HG02870 (cell line): ENCODE measurements around the gene TM4SF4.

ENCODE experiments used
- ATAC-seq: cut with Tn5 transposase; IDR thresholded peaks from one replicate; pipeline ENCODE4 v1.9.1; 2021; ENCODE audit warnings: mild to moderate bottlenecking, moderate library complexity; ENCODE audit not compliant: unreplicated experiment

The TM4SF4 gene

DNA sequence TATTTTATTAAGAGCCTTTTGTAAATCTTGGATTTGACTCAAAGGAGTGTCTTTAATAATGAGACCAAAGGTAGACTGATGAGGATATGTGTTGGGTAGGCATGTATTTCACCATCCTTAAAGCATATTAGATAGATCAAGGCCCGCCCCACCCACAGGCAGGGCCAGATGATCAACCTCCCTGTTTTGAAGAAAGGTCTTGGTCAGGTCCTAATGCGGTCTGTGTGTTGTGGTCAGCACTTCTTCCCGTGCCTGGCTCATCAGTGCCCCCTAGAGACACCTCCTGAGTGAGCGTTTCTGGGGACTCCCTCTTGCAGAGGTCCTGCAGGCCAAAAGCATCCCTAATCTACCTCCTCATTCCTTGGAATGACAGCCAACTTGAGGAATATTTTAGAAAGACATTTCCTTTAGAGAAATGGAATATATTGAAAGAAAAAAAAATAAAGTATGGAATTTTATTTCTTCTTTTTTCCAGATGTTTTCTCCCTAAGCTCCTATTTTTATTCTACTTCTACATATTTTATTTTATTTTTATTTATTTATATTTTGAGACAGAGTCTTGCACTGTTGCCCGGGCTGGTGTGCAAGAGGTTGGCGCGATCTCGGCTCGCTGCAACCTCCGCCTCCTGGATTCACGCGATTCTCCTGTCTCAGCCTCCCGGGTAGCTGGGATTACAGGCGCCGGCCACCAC is 6.0 kb downstream of the TM4SF4 start:
- peak; percentile 95 for ATAC-seq

DNA sequence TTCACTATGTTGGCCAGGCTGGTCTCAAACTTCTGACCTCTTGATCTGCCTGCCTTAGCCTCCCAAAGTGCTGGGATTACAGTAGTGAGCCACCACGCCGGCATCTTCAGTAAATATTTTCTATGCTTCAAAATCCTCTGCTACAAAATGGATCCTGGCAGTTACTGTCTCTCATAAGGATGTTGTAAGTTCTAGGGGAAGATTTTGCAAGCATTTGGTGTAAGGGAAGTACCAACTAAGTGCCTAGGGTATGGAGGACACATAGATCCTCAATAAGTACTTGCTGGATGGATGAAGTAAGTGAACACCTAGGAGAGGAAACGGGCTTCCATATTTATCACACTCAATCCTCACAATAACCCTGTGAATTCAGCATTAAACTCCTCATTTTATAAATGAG is 6.6 kb downstream of the TM4SF4 start:
- no peak for ATAC-seq

DNA sequence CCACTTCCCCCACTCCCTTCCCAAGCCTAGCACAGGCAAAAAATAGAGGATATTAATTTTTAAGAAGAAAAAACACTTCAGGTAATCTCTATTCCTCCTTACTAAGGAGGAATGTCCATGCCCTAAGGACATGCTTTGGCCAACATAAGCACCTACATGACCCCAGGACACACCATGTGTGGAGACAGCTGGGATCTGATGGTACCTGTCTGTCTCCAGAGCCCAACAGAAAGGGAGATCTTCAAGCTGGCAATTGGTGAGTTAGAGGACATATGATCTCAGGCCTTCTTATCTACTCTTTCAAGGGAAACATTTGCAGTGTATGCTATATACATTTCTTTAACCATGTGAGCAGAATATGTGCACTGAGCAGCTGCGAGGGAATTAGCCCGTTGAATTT is 7.0 kb downstream of the TM4SF4 start:
- ATAC-seq = no peak

DNA sequence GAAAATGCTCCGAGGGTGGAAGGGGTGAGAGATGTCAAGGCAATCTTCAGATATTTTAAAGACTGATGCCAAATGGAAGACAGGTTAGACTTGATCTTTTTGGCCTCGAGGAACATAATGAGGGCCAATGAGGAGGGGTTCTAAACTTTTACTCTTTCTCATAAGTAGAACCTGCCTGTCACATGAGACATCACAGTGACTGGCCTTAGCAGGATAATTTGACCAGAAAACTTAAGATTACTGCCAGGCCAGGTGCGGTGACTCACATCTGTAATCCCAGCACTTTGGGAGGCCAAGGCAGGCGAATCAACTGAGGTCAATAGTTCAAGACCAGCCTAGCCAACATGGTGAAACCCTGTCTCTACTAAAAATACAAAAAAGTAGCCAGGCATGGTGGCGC is 12.2 kb downstream of the TM4SF4 start:
- no peak for ATAC-seq

DNA sequence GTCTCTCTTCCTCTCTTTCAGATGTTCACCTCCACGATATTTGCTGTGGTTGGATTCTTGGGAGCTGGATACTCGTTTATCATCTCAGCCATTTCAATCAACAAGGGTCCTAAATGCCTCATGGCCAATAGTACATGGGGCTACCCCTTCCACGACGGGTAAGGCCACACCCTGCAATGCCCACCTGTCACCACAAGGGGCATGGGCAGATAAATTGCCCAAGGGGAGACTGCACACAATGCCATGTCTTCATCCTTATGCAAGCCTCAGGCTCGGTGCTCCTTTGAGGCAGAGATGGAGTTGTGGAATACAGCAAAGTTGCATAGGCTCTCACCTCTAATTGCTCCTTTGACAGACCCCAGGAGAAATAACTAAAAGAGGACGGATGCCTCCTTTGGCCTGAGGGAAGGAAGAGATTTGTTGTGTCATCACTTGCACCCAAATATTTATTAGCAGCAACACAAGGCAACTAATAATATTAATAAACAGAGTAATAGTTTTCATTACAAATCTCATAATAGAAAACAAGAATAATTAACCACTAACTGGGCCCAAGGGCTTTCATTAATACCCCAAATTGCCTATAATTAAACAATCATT is 13.2 kb downstream of the TM4SF4 start:
- ATAC-seq = no peak

DNA sequence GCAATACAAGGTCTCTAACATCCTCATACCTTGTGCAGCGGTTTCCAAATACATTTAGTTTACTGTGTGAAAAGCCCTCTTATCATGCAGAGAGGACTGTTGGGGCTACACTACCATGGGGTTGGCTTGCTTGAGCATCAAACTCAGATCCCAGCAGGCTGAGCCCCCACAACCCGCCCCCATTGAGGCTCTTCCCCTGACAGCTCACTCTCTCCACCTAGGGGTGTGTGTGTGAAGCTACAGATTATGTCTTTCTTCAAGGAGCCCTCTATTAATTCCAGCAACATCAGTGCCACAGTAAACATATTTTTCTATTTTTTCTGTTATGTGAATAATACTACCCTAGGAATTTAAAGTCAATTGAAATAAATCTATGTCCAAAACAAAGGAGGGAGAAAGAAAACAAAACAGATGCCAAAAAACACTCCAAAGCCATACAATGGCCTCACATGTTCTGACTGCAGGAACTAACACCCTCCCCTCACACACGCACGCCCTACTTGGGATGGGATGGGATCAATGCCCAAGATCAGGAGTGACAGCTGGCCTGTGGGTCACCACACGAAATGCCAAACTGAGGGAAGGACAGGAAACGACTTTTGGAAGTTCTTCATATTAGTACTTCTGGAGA is 14.7 kb downstream of the TM4SF4 start:
- no peak for ATAC-seq

DNA sequence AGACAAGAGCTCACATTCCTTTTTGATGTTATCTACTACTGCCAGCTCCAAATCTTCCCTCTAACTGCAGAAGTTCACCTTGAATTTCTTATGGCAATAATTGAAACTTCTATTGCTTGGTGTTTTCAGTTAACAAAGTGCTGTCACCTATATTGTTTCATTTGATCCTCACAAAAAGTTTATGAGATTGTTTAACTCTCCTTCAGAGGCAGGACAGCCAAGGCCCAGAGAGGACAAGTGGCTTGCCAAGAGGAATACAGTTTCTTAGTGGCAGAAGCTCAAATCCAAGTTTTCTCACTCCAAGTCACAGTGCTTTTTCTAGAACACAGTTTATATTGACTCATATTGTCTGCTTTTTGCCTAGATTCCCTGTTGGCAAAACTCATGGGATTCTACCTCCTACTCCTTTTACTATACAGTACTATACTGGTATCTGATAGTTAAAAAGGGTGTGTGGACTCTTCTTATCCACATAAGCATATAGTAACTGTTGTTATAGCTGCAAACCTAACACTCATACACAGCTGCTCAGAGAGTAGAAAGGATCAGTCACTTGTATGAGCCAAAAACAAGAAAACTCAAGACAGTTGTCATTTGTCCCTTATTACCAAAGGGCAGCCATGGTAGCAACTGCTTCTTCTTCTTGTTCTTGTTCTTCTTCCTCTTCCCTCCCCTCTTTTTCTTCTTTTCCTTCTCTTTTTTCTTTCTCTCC is 15.9 kb downstream of the TM4SF4 start:
- ATAC-seq = no peak

DNA sequence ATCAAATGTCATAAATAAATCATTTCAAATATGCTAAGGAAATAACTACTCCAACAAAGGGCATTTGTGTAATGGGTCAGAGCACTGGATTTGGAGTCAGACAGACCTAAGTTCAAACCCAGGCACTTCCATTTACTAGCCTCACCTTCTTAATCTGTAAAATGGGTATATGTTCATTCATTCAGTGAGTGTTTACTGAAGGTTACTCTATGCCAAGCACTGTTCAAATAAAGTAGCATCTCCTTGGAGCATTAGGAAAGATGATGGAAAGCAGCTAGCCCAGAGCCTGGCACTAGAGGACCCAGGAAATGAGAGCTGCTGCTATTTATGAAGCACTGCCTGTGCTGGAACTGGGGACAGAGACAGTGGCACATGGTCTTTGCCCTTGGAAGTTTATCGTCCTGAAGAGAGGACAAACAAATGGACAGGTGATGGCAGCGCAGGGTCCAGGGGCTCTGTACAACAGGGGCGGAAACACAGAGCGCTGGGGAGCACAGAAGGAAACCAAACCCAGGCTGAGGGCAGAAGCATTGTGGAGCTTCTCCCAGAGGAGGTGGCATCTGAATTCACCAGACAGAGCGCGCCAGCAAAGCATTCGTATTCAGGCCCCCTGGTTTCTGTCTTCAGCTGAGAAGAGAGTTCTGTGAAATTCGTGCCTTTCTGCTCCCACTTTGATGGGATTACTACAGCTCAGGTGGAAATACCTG is 19.0 kb downstream of the TM4SF4 start:
- ATAC-seq = no peak

DNA sequence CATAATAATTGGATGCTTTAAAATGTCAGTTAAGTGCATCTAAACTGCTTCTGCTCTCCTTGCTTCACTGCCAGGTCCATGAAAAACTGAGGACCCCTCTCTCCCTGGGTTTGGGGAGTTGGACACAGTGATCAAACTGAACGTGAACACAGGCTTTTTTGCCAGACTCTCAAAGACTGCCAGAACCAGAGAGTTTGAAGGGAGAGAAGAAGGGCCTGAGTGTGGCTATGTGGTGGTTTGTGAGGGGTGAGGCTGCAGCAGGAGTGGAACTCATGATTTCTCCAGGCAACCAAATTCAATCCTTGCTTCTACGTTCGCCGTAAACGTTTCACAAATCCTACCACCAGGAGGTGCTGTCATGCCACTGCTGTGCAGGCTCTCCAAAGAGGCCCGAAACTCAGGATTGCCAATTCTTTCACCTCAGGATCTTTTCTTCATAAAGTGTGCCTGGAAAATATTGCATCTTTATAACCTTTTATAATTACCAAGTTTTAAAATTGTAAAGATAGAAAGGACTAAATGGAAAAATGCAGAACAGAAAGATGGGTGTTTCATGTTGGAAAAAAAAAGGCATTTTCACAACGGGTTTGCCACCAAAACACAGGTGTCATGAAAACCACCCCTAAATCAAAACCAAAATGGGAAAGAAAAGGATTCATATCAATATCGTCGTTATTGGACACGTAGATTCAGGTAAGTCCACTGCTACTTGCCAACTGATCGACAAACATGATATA is 19.7 kb downstream of the TM4SF4 start:
- ATAC-seq = no peak

DNA sequence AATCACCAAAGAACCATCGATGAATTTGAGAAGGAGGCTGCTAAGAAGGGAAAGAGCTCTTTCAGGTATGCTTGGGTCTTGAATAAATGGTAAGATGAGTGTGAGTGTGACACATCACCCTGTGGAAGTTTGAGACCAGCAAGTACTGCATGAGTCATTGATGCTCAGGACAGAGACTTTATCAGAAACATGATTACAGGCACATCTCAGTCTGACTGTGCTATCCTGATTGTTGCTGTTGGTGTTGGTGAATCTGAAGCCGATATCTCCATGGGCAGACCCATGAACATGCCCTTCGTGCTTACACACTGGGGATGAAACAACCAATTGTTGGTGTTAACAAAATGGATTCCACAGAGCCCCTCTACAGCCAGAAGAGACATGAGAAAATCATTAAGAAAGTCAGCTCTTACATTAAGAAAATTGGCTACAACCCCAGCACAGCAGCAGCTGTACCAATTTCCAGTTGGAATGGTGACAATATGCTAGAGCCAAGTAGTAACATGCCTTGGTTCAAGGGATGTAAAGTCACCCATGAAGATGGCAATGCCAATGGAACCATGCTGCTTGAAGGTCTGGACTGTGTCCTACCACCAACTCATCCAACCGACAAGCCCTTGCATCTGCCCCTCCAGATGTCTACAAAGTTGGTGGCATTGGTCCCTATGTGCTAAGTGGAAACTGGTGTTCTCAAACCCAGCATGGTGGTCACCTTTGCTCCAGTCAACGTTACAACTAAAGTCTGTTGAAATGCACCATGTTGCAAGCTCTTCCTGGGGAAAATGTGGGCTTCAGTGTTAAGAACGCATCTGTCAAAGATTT is 20.5 kb downstream of the TM4SF4 start:
- no peak for ATAC-seq

DNA sequence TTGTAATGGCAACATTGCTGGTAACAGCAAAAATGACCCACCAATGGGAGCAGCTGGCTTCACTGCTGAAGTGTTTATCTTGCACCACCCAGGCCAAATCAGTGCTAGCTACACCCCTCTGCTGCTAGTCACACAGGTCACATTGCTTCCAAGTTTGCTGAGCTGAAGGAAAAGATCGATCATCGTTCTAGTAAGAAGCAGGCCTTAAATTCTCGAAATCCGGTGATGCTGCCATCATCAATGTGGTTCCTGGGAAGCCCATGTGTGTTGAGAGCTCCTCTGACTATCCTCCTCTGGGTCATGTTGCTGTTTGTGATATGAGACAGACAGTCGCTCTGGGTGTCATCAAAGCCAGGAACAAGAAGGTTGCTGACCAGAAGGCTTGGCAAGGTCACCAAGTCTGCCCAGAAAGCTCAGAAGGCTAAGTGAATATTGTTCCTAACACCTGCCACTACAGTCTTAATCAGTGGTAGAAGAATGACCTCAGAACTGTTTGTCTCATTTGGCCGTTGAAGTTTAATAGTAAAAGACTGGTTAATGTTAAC is 21.2 kb downstream of the TM4SF4 start:
- ATAC-seq = no peak

DNA sequence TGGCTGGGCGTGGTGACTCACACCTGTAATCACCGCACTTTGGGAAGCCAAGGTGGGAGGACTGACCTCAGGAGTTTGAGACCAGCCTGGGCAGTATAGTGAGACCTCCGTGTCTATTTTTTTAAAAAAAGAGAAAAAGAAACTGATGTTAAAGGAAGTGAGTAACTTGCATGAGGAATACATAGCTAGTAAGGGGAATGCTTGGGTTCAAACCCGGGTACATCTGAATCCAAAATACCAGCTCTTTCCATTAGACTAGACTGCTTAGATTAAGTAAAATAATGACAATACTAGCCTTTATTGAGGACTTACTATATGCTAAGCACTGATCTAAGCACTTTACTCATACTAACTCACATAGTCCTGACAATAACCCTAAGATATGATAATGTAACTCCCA is 22.4 kb downstream of the TM4SF4 start:
- ATAC-seq = no peak

DNA sequence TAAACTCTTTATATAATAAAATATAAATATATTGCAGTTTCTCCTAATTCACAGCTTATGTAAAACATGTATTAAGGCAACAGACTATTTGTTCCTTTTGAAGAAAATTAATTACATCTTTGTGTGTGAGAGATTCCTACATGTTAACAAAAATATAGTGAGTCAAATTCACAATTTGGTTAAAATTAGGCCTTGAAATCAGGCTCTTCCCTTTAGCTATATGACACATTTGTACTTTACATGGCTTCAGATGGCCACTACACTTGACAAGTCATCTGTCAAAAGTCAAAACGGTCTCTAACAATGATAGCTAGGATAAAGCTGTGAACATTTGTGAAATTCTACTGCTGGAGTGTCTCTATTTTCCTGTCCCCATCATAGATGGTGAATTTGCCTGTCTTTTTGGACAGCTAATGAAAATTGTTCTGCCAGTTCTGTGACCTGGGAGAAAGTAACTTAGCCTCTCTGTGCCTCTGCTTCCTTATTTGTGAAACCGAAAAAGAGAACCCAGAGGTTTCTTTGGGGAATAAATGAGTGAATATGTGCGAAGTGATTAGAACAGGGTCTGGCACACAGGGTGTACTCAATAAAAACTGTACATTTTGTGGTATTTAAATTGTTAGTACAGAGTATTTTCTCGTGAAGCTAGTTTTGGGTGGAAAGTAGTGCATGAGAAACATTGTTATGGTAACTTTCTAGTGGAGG is 23.6 kb downstream of the TM4SF4 start:
- no peak for ATAC-seq

DNA sequence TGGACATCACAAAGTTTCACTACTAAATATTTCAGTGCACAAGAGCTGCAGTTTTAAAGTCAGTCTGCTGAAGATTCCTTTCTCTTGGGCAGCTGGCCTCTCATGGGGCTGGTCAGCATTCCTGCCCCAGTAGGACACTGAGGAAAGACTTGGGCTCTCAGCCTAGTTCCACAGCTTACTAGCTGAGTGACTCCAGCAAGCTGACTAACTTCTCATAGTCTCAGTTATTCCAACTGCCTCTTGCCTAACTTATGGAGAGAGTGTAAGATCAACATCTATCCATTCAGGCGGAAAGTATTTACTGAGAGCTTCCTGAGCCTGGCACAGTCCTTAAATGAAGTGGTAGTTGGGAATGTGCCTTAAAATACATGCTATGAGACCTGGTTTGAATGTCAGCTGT is 27.0 kb downstream of the TM4SF4 start:
- no peak for ATAC-seq

DNA sequence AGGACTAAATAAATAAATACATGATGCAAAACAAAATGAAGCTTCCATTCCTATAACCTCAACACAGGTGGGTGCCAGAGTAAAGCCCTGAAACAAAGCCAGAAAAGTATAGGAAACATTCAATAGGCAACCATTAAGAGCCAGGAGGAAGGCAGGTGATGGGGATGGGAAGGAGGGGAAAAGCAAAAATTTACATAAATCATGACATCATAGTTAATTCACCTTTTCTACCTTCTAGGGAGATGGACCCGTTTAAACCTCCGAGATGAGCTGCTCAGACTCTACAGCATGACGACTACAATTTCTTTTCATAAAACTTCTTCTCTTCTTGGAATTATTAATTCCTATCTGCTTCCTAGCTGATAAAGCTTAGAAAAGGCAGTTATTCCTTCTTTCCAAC is 27.9 kb downstream of the TM4SF4 start:
- no peak for ATAC-seq

DNA sequence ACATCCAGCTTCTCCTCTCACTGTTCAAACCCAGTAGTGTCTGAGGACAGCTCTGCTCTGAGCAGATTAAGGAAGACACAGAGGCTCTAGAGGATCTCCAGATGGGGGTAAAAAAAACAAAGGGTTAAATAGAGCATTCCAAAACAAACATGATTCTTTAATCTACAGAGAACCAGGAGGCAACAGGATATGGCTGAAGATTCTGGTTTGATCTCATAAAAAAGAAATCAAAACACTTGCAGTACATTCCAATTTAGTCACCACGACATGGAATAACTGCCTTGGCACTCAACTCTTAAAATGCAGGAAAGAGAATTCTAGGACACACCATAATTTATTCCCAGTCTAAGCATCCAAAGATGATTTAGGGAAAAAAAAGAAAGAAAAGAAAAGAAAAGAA is 32.0 kb downstream of the TM4SF4 start:
- no peak for ATAC-seq

DNA sequence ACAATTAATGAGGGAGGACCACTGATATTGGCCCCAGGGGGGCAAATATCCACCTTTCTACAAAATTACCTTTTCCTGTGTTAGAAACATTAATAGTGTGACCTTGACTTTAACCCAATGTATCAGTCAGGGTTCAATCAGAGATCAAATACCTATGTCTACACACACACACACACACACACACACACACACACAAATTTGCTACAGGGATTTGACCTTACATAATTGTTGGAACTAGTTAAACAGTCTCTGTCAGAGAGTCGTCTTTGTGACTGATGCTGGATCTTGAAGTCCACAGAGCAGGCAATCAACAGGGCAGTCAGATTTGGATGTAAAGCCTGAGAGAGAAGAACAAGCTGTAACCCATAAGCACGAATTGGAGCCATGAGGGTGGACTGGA is 32.5 kb downstream of the TM4SF4 start:
- no peak for ATAC-seq

DNA sequence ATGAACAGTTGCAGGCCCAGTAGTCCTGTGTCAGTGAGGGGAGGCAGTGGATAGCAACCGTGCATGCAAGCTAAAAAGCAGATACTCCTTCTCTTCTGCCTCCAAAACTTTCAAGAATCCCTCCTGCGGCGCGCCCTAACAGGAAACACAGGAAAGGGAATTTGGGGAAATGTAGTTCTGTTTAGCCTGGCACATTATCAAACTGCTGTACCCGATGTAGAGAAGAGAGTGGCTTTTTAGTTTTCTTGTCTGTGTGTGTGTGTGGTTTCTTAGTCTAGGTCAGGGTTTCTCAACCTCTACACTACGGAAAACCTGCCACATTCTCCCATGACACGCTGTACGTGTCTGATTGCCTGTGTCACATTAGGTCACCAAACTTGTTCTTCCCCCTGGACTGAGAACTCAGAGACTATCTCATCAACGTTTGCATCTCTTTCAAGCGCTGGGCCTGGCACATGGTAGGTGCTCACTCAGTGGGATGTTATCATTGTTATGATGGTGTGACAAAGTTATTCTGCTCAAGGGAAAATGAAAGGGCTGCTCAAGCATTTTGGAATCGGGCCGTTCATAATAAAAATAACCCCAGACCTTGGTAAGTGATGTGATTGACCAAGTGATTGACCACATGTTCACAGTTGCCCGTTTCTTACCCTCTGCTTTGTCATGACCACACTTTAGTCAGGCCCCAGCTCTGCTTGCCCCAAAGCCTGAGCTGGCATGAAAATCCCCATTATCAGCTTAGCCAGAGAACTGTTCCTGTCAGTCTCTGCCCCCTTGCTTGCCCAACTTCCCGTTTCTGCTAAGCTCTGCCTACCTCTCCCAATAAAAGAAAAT is 33.2 kb downstream of the TM4SF4 start:
- no peak for ATAC-seq
